ENCODE measurements around the gene TRPM4.

GRCh38 chr19:49126575-49126974 lies 31.0 kb upstream of the TRPM4 start:
- TF ChIP-seq CTCF (IDR thresholded peaks at IDR 0.05) (no peak), EP300 (IDR thresholded peaks at IDR 0.05) (no peak)

Measured in gastroesophageal sphincter (tissue), 3 donors.